K562 (cell line): Measurements from ENCODE around the gene CDKL1. TPM values are rescaled to one million over a fixed set of nuclear protein-coding genes. Genes with fewer than 3 reads are reported as not detected.

Experiments used
- ETV6 ChIP-seq, 3 experiments: fragments of 150-350 bp in 1 of 3; sonication (generic) in 1 of 3; formaldehyde crosslinking in 1 of 3; IDR thresholded peaks; 2 replicates each; pipeline versions ENCODE4 v1.6.1 to v1.8.0; 2014 to 2022; ENCODE audit warnings: borderline replicate concordance in 2 of 3, low read depth in 2 of 3, antibody characterized with exemption in 1 of 3, low read length in 1 of 3, mild to moderate bottlenecking in 1 of 3, missing genetic modification reagents in 1 of 3
- ZNF41 ChIP-seq: fragments of 250-450 bp; sonication (Bioruptor Pico); conservative IDR thresholded peaks from 2 replicates; pipeline ENCODE4 v1.4.0; 2020; ENCODE audit warnings: mild to moderate bottlenecking
- ZNF444 ChIP-seq: fragments of 250-450 bp; sonication (Bioruptor Pico); IDR thresholded peaks from 2 replicates; pipeline ENCODE4 v1.4.0; 2020; ENCODE audit warnings: mild to moderate bottlenecking, moderate library complexity
- polyA plus RNA-seq, 8 experiments: library from polyadenylated mRNA; depleted of rRNA in 4 of 8; stranded (reverse) in 5 of 8; unstranded in 3 of 8; fragments of >200 nt; fragmentation: Nextera tagmentation in 2 of 8; fragmentation: Illumina TruSeq in 1 of 8; extraction: Ambion mirVana in 2 of 8; extraction: Trizol in 1 of 8; gene quantifications; 2 replicates each; pipeline versions ENCODE4 v1.2.1 to v1.2.3, GENCODE V29; 2011 to 2014; ENCODE audit warnings: inconsistent platforms in 1 of 8, missing spikeins in 1 of 8
- total RNA-seq, 7 experiments: library from RNA; depleted of rRNA in 6 of 7; stranded (reverse); fragments of >200 nt in 6 of 7; fragmentation: Illumina TruSeq in 2 of 7; extraction: Trizol in 2 of 7; gene quantifications; 2 replicates each; pipeline versions ENCODE4 v1.2.1 to v1.2.3, GENCODE V29; 2011 to 2021; ENCODE audit warnings: low replicate concordance in 1 of 7
- TF ChIP-seq, protein P1 (sequence below), 2 experiments: IDR thresholded peaks in 1 of 2; conservative IDR thresholded peaks in 1 of 2; 2 replicates each; pipeline ENCODE4 v1.6.1; 2016; ENCODE audit warnings: low read depth in 2 of 2, mild to moderate bottlenecking in 1 of 2, missing compliant biosample characterization in 1 of 2, missing genetic modification characterization in 1 of 2, moderate library complexity in 1 of 2
- TF ChIP-seq, protein P2 (sequence below): fragments of 450-650 bp; IDR thresholded peaks from 2 replicates; pipeline ENCODE4 v1.6.1; 2016
- TF ChIP-seq, protein P3 (sequence below): fragments of 150-350 bp; IDR thresholded peaks from 2 replicates; pipeline ENCODE4 v1.6.1; 2014; ENCODE audit warnings: low read depth, mild to moderate bottlenecking, low read length, borderline replicate concordance
- TF ChIP-seq, protein P4 (sequence below): fragments of 250-450 bp; sonication (Bioruptor Pico); IDR thresholded peaks from 2 replicates; pipeline ENCODE4 v1.4.0; 2020; ENCODE audit warnings: mild to moderate bottlenecking, moderate library complexity, borderline replicate concordance
- TF ChIP-seq, protein P5 (sequence below): sonication (generic); formaldehyde crosslinking; IDR thresholded peaks from 2 replicates; pipeline ENCODE4 v1.8.0; 2022; ENCODE audit warnings: mild to moderate bottlenecking, missing genetic modification reagents, borderline replicate concordance

The CDKL1 gene
- total and polyA plus RNA-seq, 9 of the 15 experiments (the other 6 are each of a cell fraction or from before 2014, with no cell fraction given), result 2.3 to 35.0 (median 7.5) TPM

DNA sequence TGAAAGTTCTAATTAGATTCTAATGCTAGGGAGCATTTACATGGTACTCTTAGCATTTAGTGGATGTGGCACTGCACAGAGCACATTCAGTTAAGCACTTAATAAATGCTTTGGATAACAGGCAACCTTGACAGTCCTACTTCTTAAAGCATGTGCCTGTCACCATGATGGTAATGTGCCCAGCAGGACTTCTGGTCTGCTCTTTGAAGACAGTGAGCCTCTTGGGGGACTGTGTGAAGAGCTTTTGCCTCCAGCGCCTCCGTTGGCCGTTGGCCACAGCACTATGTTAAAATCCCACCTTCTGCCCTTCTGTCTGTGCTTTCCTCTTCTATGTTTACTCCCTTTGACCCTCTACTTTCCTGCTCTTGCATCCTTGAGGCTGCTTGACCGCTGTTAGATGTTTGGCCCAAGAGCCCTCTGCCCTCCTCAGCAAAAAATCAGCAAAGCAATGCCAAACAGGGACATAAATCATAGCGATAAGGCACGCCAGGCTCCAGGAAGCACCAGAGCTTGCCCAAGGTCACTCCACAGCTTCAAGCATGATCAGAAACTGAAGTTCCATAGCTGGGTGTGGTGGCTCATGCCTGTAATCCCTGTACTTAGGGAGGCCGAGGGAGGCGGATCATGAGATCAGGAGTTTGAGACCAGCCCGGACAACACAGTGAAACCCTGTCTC lies 8.3 kb downstream of the CDKL1 start (continued):
- TF ChIP-seq, protein P1, sequence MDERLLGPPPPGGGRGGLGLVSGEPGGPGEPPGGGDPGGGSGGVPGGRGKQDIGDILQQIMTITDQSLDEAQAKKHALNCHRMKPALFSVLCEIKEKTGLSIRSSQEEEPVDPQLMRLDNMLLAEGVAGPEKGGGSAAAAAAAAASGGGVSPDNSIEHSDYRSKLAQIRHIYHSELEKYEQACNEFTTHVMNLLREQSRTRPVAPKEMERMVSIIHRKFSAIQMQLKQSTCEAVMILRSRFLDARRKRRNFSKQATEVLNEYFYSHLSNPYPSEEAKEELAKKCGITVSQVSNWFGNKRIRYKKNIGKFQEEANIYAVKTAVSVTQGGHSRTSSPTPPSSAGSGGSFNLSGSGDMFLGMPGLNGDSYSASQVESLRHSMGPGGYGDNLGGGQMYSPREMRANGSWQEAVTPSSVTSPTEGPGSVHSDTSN (CRISPR knock-in tag; IDR thresholded peaks at IDR 0.05; ENCODE audit: low read depth), result no peak
- TF ChIP-seq, protein P1 (tag; conservative IDR thresholded peaks at IDR 0.05; ENCODE audit: low read depth), result peak; percentile 86
- TF ChIP-seq, protein P2, sequence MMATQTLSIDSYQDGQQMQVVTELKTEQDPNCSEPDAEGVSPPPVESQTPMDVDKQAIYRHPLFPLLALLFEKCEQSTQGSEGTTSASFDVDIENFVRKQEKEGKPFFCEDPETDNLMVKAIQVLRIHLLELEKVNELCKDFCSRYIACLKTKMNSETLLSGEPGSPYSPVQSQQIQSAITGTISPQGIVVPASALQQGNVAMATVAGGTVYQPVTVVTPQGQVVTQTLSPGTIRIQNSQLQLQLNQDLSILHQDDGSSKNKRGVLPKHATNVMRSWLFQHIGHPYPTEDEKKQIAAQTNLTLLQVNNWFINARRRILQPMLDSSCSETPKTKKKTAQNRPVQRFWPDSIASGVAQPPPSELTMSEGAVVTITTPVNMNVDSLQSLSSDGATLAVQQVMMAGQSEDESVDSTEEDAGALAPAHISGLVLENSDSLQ, result peak; percentile 82
- TF ChIP-seq, protein P3, sequence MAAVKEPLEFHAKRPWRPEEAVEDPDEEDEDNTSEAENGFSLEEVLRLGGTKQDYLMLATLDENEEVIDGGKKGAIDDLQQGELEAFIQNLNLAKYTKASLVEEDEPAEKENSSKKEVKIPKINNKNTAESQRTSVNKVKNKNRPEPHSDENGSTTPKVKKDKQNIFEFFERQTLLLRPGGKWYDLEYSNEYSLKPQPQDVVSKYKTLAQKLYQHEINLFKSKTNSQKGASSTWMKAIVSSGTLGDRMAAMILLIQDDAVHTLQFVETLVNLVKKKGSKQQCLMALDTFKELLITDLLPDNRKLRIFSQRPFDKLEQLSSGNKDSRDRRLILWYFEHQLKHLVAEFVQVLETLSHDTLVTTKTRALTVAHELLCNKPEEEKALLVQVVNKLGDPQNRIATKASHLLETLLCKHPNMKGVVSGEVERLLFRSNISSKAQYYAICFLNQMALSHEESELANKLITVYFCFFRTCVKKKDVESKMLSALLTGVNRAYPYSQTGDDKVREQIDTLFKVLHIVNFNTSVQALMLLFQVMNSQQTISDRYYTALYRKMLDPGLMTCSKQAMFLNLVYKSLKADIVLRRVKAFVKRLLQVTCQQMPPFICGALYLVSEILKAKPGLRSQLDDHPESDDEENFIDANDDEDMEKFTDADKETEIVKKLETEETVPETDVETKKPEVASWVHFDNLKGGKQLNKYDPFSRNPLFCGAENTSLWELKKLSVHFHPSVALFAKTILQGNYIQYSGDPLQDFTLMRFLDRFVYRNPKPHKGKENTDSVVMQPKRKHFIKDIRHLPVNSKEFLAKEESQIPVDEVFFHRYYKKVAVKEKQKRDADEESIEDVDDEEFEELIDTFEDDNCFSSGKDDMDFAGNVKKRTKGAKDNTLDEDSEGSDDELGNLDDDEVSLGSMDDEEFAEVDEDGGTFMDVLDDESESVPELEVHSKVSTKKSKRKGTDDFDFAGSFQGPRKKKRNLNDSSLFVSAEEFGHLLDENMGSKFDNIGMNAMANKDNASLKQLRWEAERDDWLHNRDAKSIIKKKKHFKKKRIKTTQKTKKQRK, result no peak
- TF ChIP-seq, protein P4, sequence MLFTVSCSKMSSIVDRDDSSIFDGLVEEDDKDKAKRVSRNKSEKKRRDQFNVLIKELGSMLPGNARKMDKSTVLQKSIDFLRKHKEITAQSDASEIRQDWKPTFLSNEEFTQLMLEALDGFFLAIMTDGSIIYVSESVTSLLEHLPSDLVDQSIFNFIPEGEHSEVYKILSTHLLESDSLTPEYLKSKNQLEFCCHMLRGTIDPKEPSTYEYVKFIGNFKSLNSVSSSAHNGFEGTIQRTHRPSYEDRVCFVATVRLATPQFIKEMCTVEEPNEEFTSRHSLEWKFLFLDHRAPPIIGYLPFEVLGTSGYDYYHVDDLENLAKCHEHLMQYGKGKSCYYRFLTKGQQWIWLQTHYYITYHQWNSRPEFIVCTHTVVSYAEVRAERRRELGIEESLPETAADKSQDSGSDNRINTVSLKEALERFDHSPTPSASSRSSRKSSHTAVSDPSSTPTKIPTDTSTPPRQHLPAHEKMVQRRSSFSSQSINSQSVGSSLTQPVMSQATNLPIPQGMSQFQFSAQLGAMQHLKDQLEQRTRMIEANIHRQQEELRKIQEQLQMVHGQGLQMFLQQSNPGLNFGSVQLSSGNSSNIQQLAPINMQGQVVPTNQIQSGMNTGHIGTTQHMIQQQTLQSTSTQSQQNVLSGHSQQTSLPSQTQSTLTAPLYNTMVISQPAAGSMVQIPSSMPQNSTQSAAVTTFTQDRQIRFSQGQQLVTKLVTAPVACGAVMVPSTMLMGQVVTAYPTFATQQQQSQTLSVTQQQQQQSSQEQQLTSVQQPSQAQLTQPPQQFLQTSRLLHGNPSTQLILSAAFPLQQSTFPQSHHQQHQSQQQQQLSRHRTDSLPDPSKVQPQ (CRISPR knock-in tag), result no peak
- TF ChIP-seq ETV6 (IDR thresholded peaks at IDR 0.05; ENCODE audit: borderline replicate concordance in 1 of 2, low read depth in 2 of 2, low read length in 1 of 2) (no peak), ETV6 (CRISPR knock-in tag; IDR thresholded peaks at IDR 0.05; ENCODE audit: borderline replicate concordance) (no peak), ZNF444 (no peak), ZNF41 (no peak)
- TF ChIP-seq, protein P5, sequence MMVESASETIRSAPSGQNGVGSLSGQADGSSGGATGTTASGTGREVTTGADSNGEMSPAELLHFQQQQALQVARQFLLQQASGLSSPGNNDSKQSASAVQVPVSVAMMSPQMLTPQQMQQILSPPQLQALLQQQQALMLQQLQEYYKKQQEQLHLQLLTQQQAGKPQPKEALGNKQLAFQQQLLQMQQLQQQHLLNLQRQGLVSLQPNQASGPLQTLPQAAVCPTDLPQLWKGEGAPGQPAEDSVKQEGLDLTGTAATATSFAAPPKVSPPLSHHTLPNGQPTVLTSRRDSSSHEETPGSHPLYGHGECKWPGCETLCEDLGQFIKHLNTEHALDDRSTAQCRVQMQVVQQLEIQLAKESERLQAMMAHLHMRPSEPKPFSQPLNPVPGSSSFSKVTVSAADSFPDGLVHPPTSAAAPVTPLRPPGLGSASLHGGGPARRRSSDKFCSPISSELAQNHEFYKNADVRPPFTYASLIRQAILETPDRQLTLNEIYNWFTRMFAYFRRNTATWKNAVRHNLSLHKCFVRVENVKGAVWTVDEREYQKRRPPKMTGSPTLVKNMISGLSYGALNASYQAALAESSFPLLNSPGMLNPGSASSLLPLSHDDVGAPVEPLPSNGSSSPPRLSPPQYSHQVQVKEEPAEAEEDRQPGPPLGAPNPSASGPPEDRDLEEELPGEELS (CRISPR knock-in tag), result no peak
